GM19397 (cell line): ENCODE results near the gene PCID2.

Experiments
- ATAC-seq: cut with Tn5 transposase; IDR thresholded peaks from one replicate; pipeline ENCODE4 v1.9.1; 2021; ENCODE audit warnings: mild to moderate bottlenecking, moderate library complexity; ENCODE audit not compliant: unreplicated experiment

PCID2 gene

GRCh38 chr13:113220141-113220598, 11.7 kb upstream of the PCID2 start:
- no peak for ATAC-seq

GRCh38 chr13:113219256-113219940, 10.9 kb upstream of the PCID2 start:
- ATAC-seq, result no peak

- ATAC-seq, result no peak
Measured at GRCh38 chr13:113218586-113218985, 10.1 kb upstream of the PCID2 start.

GRCh38 chr13:113216254-113217048, 8.0 kb upstream of the PCID2 start:
- no peak for ATAC-seq

- no peak for ATAC-seq
Measured at GRCh38 chr13:113211774-113212173, 3.3 kb upstream of the PCID2 start.

GRCh38 chr13:113210833-113211232, 2.4 kb upstream of the PCID2 start:
- no peak for ATAC-seq

- ATAC-seq, result peak; percentile 34
Measured at GRCh38 chr13:113209759-113210421, 1.4 kb upstream of the PCID2 start.

- ATAC-seq, result peak; percentile 44
Measured at GRCh38 chr13:113209336-113209758, 878 bp upstream of the PCID2 start, which contains the start of gene CUL4A. CUL4A (plus strand) TSS chr13:113209613; CDS start chr13:113209628, 15 bp downstream.

GRCh38 chr13:113207890-113208420, 514 bp downstream of the PCID2 start:
- peak; percentile 12 for ATAC-seq

GRCh38 chr13:113207460-113207859, 1.0 kb downstream of the PCID2 start:
- no peak for ATAC-seq

GRCh38 chr13:113205428-113205931, 3.0 kb downstream of the PCID2 start:
- no peak for ATAC-seq

GRCh38 chr13:113204378-113204734, 4.1 kb downstream of the PCID2 start:
- ATAC-seq, result no peak

GRCh38 chr13:113203507-113204377, 4.7 kb downstream of the PCID2 start:
- no peak for ATAC-seq

GRCh38 chr13:113202912-113203311, 5.6 kb downstream of the PCID2 start:
- ATAC-seq, result no peak

- no peak for ATAC-seq
Measured at GRCh38 chr13:113201815-113202214, 6.7 kb downstream of the PCID2 start.

- no peak for ATAC-seq
Measured at GRCh38 chr13:113196970-113197737, 11.3 kb downstream of the PCID2 start.

- ATAC-seq, result no peak
Measured at GRCh38 chr13:113195360-113195759, 13.1 kb downstream of the PCID2 start.

- no peak for ATAC-seq
Measured at GRCh38 chr13:113192902-113193301, 15.6 kb downstream of the PCID2 start.

- ATAC-seq, result no peak
Measured at GRCh38 chr13:113192279-113192678, 16.2 kb downstream of the PCID2 start.
